Measurements from ENCODE around the gene SLC35F3. TPM values are rescaled to one million over a fixed set of nuclear protein-coding genes. Genes with fewer than 3 reads are reported as not detected.

The SLC35F3 gene
- total RNA-seq, 1 experiment from 2014 or later, result 0.66 TPM

DNA sequence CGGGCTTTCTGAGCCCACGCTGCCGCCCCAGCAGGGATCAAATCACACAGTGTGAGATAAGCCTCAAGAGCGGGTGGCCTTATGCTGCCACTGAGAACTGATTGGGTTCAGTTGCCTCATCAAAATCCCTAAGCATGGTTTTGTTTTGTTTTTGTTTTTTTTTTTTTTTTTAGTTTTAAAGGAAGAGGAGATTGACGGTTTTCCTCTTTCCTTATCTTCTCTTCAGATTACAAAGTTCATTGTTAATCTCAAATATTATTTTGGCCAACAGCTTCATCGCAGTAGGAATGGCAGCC lies 469.4 kb downstream of the SLC35F3 start:
- TF ChIP-seq, protein P1, sequence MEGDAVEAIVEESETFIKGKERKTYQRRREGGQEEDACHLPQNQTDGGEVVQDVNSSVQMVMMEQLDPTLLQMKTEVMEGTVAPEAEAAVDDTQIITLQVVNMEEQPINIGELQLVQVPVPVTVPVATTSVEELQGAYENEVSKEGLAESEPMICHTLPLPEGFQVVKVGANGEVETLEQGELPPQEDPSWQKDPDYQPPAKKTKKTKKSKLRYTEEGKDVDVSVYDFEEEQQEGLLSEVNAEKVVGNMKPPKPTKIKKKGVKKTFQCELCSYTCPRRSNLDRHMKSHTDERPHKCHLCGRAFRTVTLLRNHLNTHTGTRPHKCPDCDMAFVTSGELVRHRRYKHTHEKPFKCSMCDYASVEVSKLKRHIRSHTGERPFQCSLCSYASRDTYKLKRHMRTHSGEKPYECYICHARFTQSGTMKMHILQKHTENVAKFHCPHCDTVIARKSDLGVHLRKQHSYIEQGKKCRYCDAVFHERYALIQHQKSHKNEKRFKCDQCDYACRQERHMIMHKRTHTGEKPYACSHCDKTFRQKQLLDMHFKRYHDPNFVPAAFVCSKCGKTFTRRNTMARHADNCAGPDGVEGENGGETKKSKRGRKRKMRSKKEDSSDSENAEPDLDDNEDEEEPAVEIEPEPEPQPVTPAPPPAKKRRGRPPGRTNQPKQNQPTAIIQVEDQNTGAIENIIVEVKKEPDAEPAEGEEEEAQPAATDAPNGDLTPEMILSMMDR (IDR thresholded peaks at IDR 0.05; ENCODE audit: unreplicated experiment), result no peak
- intact Hi-C loops (cut with micrococcal nuclease; ENCODE audit: unreplicated experiment), result no loop called here
- CTCF ChIA-PET, result interaction anchor here (0.7 to 1.5 kb wide), 5 partner anchors 17 to 1131 kb away, joined by 3 to 4 read pairs (median 3); partner anchors contain the start of gene B3GALNT2
- H3K36me3 Mint-ChIP-seq (ENCODE audit: insufficient read depth, unreplicated experiment), result peaks cover 39% of the 10 kb centered on the region
- no peak for DNase-seq
- H3K27me3 Mint-ChIP-seq (ENCODE audit: unreplicated experiment), result no peaks in the 10 kb centered on the region
- BruUV-seq (replicated peaks), result no TSS peak
- H3K4me3 Mint-ChIP-seq (ENCODE audit: low read depth, unreplicated experiment), result peak overlapping the region; percentile 98
- H3K9me3 Mint-ChIP-seq (ENCODE audit: low read depth, unreplicated experiment), result no peaks in the 10 kb centered on the region
- peak overlapping the region; percentile 99 for H3K27ac Mint-ChIP-seq (ENCODE audit: unreplicated experiment)
- peaks cover 16% of the 10 kb centered on the region for H3K4me1 Mint-ChIP-seq (ENCODE audit: low read depth, unreplicated experiment)

Small RNA genes within 50 kb of the gene (microRNA-seq; reads per million reads assigned to microRNA genes)
- gene MIR4671, result not detected
